Mesenteric fat pad (tissue), 1 donor: ENCODE measurements around the gene ANKRA2. TPM values are rescaled to one million over a fixed set of nuclear protein-coding genes. Genes with fewer than 3 reads are reported as not detected.

ENCODE experiments used
- total RNA-seq: library from RNA; stranded (reverse); fragmentation: NEBNext Ultra II Directional; extraction: Animal tissue kit (Norgen Biotek cat#: 25700); gene quantifications from one replicate; pipeline ENCODE4 v1.2.1, GENCODE V29; 2021
- donor health status: DM: yes; HTN: yes; CAD: no.

Gene ANKRA2
- total RNA-seq, 1 donor from 2014 or later, result 8.7 TPM

Other genes with a start within 250 kb of the ANKRA2 start
- gene FOXD1, start 116.9 kb downstream of the ANKRA2 start, total RNA-seq, result 0.32 TPM
- gene BTF3, start 67.2 kb downstream of the ANKRA2 start, total RNA-seq, result 445 TPM
- gene UTP15, start 104 bp upstream of the ANKRA2 start, total RNA-seq, result 19.5 TPM
- gene ARHGEF28, start 60.6 kb upstream of the ANKRA2 start, total RNA-seq, result 9.4 TPM